SK-N-SH treated with all-trans-retinoic acid at 6 μM for 48 hours (cell line): ENCODE data around the gene CCDC146.

ENCODE experiments used
- ARNTL ChIP-seq: fragments of 450-650 bp; formaldehyde crosslinking; IDR thresholded peaks from 2 replicates; pipeline ENCODE4 v1.5.0; 2020; ENCODE audit warnings: low read depth, mild to moderate bottlenecking, moderate library complexity, borderline replicate concordance
- BACH2 ChIP-seq: fragments of 250-450 bp; sonication (Bioruptor Pico); IDR thresholded peaks from 2 replicates; pipeline ENCODE4 v1.9.0; 2021; ENCODE audit warnings: mild to moderate bottlenecking, borderline replicate concordance
- CREB5 ChIP-seq: fragments of 250-450 bp; sonication (Bioruptor Pico); IDR thresholded peaks from 2 replicates; pipeline ENCODE4 v1.5.1; 2020; ENCODE audit warnings: low read depth, mild to moderate bottlenecking, moderate library complexity
- ESRRG ChIP-seq: fragments of 250-450 bp; sonication (Bioruptor Pico); IDR thresholded peaks from 2 replicates; pipeline ENCODE4 v1.6.1; 2021; ENCODE audit warnings: mild to moderate bottlenecking
- GLIS3 ChIP-seq: fragments of 250-450 bp; sonication (Bioruptor Pico); IDR thresholded peaks from 2 replicates; pipeline ENCODE4 v1.5.0; 2020; ENCODE audit warnings: mild to moderate bottlenecking, moderate library complexity
- PATZ1 ChIP-seq: fragments of 250-450 bp; sonication (Bioruptor Pico); IDR thresholded peaks from 2 replicates; pipeline ENCODE4 v1.8.0; 2020; ENCODE audit warnings: mild to moderate bottlenecking, moderate library complexity, borderline replicate concordance
- RARB ChIP-seq: fragments of 250-450 bp; sonication (Bioruptor Pico); IDR thresholded peaks from 2 replicates; pipeline ENCODE4 v1.8.0; 2021; ENCODE audit warnings: mild to moderate bottlenecking, moderate library complexity
- SNAI2 ChIP-seq: fragments of 250-450 bp; sonication (Bioruptor Pico); IDR thresholded peaks from 2 replicates; pipeline ENCODE4 v1.5.0; 2020; ENCODE audit warnings: mild to moderate bottlenecking, moderate library complexity
- TOX ChIP-seq: fragments of 250-450 bp; sonication (Bioruptor Pico); IDR thresholded peaks from 2 replicates; pipeline ENCODE4 v1.8.0; 2021; ENCODE audit warnings: mild to moderate bottlenecking, moderate library complexity, borderline replicate concordance
- TSHZ2 ChIP-seq: fragments of 250-450 bp; sonication (Bioruptor Pico); IDR thresholded peaks from 2 replicates; pipeline ENCODE4 v1.5.0; 2020; ENCODE audit warnings: mild to moderate bottlenecking, moderate library complexity
- ZC3H10 ChIP-seq: fragments of 250-450 bp; sonication (Bioruptor Pico); IDR thresholded peaks from 2 replicates; pipeline ENCODE4 v1.5.1; 2021; ENCODE audit warnings: mild to moderate bottlenecking, moderate library complexity
- ZFP3 ChIP-seq: fragments of 250-450 bp; sonication (Bioruptor Pico); IDR thresholded peaks from 2 replicates; pipeline ENCODE4 v1.5.0; 2020; ENCODE audit warnings: mild to moderate bottlenecking, moderate library complexity
- ZFP30 ChIP-seq: fragments of 450-650 bp; formaldehyde crosslinking; IDR thresholded peaks from 2 replicates; pipeline ENCODE4 v1.5.0; 2022; ENCODE audit warnings: mild to moderate bottlenecking, moderate library complexity
- ZNF565 ChIP-seq: fragments of 450-650 bp; formaldehyde crosslinking; conservative IDR thresholded peaks from 2 replicates; pipeline ENCODE4 v1.5.0; 2020; ENCODE audit warnings: low read depth, mild to moderate bottlenecking, moderate library complexity

- TF ChIP-seq BACH2 (CRISPR knock-in tag) = no peak
- no peak for TF ChIP-seq ZC3H10
- no peak for TF ChIP-seq TOX (CRISPR knock-in tag)
- no peak for TF ChIP-seq RARB (CRISPR knock-in tag)
- TF ChIP-seq ARNTL (CRISPR knock-in tag) = no peak
- TF ChIP-seq ZFP3 = no peak
- no peak for TF ChIP-seq GLIS3 (CRISPR knock-in tag)
- TF ChIP-seq ZNF565 (CRISPR knock-in tag) = no peak
- TF ChIP-seq ZFP30 (CRISPR knock-in tag) = no peak
- TF ChIP-seq SNAI2 (CRISPR knock-in tag) = no peak
- TF ChIP-seq TSHZ2 (CRISPR knock-in tag) = no peak
- TF ChIP-seq PATZ1 (CRISPR knock-in tag) = no peak
- TF ChIP-seq CREB5 (CRISPR knock-in tag) = no peak
- no peak for TF ChIP-seq ESRRG (CRISPR knock-in tag)
Observed at GRCh38 chr7:77339726-77340125, 217.3 kb downstream of the CCDC146 start.
